NCI-H748 treated with DMSO at 0.1 percent for 48 hours (cell line): ENCODE data around the gene PLCB4.
A peak's percentile ranks its signal among the peaks of the same experiment; 100 is the strongest.

Experiments used
- DNase-seq: peaks from one replicate; lab custom pipeline; 2025; lab: John Stamatoyannopoulos, UW

The PLCB4 gene

DNA sequence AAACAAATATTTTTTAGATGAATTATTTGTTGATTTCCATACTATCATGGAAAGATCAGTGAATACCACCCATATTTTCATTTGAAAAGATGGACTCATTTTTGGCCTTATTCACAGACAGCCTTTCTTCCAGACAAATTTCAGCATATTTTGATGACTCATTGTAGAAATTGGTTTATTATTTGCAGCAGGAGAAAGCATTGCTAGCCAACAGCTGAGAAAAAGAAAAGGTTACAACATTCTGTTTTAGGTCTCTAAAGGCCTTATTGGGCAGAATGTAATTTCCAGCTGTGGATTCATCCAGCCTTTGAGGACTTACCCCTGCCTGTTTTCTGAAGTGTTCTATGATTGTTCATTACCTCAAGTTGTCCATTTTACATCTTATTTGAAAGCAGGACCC, 201.9 kb downstream of the PLCB4 start:
- DNase-seq, result no peak

DNA sequence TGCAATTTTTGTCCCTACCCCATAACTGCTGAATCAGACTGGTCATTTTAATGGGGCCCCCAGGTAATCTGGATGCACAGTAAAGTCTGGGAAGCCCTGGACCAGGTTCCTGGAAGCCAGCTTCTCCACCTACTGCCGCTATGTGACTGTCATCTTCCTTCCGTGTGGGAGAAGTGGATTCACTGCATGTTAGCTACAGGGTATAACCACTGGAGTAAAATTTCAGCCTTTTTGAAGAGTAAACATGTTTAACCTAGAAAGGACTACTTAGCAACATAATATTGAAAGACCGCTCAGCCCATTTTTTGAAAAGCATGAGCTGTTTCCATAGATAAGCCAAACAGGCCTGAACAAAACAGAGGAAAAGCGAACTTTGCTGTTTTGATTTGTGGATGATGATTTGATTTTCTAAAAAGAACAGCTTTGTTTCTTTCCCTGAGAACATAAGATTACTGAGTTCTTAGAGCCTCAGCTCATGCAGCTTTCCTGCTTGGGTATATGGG, 208.1 kb downstream of the PLCB4 start:
- DNase-seq, result no peak

DNA sequence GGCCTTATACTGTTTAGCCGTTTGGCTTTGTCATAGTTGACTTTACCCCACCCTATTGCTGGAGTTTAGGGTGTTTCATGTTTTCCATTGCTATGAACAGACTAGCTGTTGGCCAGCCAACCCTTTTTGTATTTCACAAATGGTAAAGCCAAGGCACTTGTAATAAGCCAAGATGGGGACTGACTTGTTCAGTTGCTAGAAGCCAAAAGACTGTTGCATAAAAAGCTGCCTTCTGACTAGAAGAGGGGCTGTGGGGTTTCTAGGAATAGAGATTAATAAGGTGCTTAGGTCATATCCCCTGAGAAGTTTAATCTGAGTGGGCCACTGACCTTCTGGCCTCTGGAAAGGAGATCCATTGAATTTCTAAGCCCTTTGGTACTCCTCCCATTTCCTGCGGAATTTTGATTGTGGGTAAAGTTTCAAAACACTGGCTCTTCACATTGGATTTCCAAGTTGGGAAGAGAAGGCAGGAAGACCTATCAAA, 211.1 kb downstream of the PLCB4 start:
- DNase-seq, result no peak

DNA sequence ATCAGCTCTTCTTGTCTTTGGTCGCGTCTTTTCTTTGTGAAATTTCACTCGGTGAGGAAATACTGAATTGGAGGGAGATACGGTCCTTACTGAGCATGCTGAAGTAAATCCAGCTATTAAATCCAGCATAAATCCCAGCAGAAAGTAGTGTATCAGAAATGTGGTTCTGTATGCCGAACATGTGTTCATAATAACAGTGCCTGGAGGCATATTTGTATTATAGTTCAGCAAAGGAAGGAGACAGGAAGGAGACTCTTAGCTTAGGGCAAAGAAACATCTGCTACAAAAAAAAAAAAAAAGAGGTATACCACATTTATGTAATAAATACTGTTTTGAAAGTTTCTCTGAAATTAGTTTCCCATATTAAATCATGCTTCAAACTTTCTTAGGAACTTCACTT, 211.8 kb downstream of the PLCB4 start:
- no peak for DNase-seq

DNA sequence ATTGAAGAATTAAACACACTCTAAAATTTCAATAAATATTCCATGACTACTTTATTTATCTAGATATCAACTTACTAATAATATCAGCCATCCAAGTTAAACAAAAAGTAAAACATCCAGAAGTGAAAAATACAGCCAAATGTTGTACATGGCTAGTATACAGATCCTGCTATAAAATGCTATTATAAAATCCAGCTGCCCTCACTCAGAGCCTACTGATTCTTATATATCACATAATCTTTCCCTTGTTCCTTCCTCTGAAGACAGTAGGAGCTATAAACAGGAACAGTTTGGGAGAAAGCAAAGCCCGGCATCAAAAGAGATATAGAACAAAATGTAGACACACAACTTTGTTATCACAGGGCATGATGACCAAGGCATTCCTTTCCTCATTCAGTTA, 212.9 kb downstream of the PLCB4 start:
- DNase-seq, result no peak

DNA sequence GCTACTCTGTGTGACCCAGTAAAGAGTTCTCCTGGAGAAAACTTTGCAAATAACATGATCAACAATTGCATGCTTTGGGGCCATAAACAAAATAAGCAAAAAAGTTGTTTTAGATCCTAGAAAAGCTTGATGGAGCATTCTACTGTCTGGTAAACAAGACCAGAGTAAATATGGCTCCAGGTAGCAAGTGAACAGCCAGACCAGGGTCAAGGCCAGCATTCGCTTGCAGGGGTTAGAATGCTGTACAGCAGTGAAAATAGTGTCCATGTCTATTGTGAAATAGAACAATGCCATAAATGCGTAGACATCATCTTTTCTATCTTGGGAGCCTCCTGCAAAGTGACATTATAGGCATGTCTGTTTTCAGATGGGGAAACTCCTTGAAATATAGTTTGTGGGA, 216.7 kb downstream of the PLCB4 start:
- no peak for DNase-seq

DNA sequence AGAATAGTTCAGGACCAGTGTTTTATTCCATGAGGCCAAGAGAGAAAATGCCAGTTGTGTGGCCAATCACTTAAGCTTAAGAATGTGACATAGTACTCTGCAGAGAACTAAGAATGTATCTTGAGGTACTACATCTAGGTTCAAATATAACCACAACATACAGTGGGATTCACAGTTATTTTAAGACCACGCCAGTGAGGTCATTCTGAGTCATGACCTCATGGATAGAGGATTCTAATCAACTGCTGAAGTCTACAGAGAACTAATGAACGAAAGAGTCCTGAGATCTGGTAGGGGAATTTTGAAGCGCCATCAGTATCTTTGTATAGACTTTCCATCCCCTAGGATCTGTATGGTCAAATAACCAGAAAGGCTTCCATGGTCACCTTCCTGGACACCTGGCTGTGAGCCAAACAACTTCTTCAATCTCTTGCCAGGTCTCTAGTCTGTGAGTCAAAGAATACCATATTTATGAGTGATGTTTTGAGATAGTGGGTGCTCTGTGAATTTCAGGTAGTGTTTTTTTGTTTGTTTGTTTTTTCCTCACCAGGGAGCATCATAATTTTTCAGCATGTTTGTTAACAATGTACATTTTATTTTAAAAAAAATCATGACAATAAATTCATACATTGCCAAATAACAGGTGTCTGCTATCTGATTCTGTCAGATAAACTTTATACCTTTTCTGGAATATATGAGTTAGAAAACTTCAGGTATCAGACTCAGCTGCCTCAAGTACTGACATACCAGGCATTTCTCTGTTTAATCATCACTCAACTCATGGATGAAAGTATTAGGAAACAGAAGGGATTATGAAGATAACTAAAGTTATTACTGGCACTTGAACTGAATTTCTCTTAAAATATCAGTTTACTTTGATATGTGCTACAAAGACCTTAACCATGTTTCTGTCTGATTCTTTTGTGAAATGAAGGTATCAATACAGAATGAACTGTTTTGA, 217.9 kb downstream of the PLCB4 start:
- no peak for DNase-seq

DNA sequence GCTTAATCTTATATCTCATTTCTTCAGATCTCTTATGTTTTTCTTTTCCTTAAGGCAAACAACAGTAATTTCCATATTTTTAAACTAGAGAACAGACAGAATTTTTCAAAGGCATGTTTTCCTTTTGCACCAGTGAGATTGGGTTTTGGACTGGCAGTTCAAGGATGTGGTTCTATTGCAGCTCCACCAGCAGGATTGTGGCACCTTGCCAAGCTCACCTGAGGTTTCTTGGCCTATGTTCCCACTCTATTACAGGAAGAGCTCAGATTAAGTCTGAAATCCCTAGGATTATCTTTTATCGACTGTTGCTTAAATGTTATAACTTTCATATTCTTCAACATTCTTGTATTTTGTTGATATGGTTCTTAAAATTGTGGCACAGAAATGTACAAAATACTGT, 218.9 kb downstream of the PLCB4 start:
- DNase-seq, result no peak

DNA sequence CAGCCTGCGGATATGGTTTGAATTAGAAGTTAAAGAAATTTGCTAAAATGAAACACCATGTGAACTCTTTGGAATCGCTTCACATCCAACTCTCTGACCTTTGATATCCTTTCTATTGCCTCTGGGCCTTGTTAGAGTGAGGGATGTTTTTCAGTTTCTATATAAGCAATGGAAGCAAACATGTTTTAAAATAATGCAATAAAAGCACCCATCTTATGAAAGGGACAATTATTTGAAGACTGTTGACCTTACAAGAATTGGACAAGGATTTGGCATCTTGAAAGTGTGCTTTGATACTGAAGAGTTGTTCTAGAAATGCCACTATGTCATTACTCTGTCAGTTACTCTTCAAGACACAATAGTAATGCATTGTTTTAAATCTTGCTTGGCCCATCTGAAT, 221.4 kb downstream of the PLCB4 start:
- no peak for DNase-seq

DNA sequence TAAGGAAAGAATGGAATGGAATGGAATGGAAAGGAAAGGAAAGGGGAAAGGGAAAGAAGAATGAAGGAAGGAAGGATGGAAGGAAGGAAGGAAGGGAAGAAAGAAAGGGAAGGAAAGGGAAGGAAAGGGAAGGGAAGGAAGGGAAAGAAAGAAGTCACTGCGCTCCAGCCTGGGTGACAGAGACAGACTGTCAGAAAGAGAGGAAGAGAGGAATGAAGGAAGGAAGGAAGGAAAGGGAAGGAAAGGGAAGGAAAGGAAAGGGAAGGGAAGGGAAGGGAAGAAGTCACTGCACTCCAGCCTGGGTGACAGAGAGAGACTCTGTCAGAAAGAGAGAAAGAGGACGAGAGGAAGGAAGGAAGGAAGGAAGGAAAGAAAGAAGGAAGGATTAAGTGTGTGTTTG, 224.3 kb downstream of the PLCB4 start:
- no peak for DNase-seq

DNA sequence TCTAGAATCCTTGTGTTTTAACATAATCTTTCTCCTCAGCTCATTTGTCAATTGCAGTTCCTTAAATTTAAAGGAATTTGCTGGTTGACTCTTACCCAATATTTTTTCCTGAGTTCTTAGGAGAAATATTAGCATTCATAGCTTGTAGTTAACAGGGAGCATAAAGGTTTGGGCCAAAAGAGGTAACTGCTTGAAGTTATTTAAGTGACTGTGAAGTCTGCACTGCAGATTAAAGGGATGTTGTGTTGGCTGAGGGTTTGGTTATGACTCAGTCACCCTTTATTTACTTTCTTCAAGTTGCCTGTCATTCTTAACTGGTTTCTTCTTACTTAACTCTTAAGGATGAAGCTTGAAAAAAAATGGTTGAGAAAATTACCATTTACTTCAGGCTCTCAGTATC, 225.2 kb downstream of the PLCB4 start:
- DNase-seq, result no peak

DNA sequence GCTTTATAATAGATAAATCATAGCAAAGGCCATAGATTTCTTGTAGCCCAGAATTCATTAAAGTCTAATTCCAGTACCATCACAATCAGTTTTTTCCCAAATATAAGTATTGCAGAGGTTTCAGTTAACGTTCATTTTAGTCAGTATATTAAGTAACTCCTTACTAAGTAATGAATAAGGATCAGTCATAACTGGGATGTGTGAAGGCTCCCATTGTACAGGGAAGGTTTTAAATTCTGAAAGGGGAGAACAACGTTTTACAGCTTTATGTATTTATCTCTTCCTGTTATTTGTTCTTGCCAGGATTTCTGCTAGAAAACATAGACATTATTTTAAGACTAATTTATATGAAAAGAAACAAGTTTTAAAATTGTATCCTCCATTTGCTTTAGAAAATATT, 230.0 kb downstream of the PLCB4 start:
- no peak for DNase-seq

DNA sequence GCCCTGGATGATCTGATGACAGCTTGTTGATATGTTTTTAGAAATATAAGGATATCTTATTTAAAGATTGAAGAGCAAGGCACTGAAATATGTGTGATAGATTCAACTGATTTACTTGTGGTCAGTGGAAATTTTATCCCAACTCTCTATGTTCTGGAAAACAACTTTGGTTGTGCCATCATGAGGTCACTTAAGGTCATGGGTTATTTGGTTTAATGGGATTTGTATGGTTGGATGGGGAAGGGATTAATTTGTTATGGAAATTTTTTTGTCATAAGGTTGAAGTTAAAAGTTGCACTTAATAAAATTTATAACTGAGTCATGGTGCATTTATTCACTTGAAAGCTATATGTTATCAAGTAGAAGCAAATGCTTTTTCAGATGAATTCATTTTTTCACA, 231.2 kb downstream of the PLCB4 start:
- no peak for DNase-seq

DNA sequence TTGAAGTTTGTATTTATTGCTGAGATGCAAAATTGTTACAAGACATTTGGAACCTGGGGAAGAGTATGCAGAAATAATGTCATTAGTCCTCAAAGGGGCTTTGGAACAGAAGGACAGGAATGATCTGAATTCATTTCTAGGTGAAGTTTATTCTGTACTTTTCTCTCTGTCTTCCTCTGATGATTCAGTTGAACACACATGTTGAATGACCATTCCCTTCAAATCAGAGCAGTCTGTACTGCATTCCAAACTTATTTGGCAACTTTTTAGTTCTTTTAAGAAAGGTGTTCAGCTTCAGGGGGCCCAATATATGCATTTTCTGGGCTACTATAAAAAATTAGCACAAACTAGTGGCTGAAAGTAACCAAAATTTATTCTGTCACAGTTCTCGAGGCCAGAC, 231.6 kb downstream of the PLCB4 start:
- DNase-seq, result no peak

DNA sequence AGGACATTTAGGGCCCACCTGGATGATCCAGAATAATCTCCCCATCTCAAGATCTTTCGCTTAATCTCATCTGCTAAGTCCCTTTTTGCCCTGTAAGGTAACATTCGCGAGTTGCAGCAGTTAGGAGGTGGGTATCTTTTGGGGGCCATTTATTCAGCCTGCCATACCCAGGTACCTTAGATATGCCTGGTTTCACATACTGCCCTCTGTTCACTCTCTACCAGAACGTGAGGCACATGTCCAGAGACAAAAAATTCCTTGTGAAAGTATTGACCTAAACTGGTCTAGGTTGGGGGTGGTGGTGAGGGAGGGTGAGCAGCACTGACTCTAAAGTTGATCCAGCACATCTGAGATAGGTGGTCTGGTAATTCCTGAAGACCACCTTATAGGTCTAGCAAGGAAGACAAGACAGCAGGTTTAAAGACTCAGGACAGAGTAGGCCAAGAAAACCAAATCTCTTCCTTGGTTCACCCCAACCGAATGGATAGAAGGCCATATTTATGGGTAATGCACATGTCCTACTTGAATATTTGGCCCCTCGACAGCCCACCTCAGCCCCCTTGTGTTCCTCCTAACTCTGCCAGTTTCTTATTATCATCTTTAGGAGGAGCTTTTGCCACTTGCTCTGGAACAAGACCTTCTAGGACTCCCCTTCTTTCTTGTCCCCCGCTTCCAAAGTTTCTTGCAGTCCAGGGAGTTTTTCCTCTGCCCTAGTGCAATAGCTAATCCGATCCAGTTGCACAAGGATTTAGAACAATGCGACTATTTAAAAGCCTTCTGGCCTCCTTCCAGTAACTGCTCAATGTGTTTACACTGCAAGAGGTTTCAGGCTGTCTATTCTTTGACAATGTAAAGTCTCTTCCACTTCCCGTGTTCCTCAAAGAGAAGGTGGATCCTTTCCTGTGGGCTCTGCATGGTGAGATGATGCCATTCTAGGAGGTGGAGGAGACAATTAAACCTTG, 232.5 kb downstream of the PLCB4 start:
- peak; percentile 79 for DNase-seq

DNA sequence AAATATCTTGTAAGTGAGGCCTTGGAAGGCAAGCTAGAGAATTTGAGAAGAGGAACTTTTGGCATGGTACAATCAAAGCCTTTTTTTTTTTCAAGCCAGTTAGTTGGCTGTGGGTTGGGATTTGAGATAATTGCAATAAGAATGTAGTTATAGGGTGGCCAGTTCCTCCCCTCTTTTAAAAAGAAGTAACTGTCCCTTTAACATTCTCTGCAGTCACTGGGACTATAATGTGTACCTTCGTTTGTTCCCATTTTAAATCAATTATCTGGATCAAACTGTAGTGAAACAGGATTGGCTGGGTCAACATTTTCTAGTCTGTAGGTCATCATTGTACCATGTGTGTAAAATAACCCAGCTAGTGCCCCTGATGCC, 233.2 kb downstream of the PLCB4 start:
- no peak for DNase-seq

DNA sequence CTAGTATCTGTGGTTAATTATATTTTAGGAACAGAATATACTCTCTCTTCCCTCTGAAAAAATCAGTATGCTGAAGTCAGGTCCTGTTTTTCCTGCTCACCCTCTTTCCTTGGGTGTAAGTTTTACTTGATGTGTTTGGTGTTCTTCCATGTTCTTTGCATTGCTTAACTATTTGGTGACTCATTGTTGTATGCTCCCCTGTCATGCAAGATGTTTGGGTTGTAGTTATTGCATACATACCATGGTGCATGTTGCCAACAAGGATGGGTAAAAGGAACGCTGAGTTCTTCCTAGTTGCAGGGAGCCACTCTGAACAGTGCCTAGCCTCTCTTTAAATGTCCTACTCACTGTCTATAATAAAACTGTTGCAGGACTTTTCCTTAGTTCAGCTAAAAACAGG, 237.6 kb downstream of the PLCB4 start:
- no peak for DNase-seq

DNA sequence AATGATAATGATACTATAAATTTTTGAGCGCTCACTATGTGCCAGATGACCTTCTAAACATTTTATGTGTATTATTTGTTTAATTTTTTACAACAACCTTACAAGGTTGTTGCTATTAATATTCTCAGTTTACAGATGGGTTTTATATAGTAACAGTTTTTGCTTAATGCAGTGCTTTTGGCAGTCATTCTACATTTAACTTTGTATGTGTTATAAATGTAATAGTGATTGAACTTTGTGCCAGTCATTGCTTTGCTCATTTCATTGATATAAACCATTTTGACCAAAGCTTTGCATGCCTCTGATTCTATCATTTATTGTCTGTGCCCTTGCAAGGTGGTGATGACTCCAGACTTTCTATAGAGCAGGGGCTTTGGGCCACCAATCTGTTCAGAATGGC, 239.2 kb downstream of the PLCB4 start:
- no peak for DNase-seq

DNA sequence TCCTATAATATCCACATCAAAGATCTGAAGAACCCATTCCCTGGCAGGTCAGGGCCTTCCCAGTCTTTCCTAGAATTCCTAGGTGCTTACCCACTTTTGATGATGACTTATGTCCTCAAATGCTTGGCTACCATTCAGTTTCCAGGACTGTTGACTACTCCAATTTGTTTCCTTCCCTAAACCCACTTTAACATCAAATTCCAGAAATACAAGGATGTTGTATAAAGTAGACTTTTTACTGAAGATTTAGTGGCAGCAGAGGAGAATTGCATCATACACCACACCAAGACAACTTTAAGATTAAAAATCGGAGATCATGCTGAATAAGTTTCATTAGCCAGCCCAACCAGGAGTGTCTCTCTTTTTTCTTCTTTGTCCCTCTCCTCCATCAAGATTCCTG, 242.2 kb downstream of the PLCB4 start:
- DNase-seq, result no peak

DNA sequence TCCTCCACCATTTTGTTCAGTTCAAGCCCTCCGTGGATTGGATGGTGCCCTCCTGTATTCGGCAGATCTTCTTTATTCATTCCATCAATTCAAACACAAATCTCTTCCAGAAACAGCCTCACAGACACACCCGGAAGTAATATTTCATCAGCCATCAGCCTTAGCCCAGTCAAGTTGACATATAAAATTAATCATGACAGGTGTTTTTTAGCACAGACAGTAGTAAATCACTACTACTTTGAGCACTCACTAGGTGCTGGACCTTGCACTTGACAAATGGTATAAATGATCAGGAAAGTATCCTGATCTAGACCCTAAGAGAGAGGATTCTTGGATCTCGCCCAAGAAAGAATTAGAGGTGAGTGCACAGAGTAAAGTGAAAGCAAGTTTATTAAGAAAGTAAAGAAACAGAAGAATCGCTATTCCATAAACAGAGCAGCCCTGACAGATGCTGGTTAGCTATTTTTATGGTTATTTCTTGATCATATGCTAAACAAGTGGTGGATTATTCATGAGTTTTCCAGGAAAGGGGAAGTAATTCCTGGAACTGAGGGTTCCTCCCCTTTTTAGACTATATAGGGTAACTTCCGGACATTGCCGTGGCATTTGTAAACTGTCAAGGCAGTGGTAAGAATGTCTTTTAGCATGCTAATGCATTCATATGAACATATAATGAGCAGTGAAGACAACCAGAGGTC, 250.9 kb downstream of the PLCB4 start:
- no peak for DNase-seq

DNA sequence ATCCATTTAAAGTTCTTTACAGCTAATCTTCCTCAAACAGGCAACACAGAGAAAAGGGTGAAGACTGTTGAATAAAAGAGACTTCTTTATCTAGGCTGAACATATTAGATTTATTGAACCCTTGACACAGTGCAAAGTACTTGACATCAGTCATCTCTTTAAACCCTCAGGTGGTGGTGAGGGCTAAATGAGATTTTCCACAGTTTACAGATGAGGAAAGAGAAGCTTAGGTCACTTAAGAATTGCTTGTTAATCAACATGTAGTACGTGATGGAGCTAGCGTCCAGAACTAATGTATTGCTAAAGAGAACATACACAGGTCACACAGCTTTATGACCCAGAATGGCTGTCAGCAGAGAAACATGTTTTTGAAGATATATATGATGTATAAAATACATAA, 252.1 kb downstream of the PLCB4 start:
- DNase-seq, result no peak

DNA sequence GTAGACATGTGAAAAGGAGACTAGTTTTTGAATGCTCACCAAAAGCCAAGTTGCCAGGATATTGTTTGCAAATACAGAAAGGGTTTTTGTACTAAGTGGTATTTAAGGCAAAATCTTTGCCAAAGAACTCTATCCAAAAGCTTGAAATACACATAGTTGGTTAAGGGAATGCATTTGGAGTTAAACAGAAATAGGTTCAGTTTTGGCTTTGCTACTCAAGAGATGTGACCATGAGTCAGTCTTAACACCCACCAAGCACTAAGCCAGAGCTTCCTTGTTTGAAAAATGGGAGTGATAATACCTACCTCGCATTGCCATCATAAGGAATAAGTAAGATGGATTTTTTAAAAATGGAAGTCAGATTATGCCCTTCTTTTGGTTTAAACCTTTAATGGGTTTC, 253.8 kb downstream of the PLCB4 start:
- DNase-seq, result no peak
